PFSK-1 (cell line): ENCODE measurements around the gene CSH1.

Experiments used
- FOXP2 ChIP-seq: optimal IDR thresholded peaks from 2 replicates; pipeline ENCODE3; 2011; ENCODE audit warnings: borderline replicate concordance, control low read depth, inconsistent platforms; ENCODE audit not compliant: insufficient read depth; ENCODE audit errors: extremely low read length, extremely low read depth
- POLR2AphosphoS5 ChIP-seq: IDR thresholded peaks from 2 replicates; pipeline ENCODE4 v1.6.1; 2012; ENCODE audit warnings: low read depth, mild to moderate bottlenecking, control low read depth, low read length, moderate library complexity
- SIN3A ChIP-seq: IDR thresholded peaks from 2 replicates; pipeline ENCODE4 v1.6.1; 2012; ENCODE audit warnings: mild to moderate bottlenecking, low read length, moderate library complexity, borderline replicate concordance; ENCODE audit not compliant: insufficient read depth
- TAF1 ChIP-seq: IDR thresholded peaks from 2 replicates; pipeline ENCODE4 v1.6.1; 2012; ENCODE audit warnings: low read length, control low read depth, borderline replicate concordance; ENCODE audit not compliant: insufficient read depth

DNA sequence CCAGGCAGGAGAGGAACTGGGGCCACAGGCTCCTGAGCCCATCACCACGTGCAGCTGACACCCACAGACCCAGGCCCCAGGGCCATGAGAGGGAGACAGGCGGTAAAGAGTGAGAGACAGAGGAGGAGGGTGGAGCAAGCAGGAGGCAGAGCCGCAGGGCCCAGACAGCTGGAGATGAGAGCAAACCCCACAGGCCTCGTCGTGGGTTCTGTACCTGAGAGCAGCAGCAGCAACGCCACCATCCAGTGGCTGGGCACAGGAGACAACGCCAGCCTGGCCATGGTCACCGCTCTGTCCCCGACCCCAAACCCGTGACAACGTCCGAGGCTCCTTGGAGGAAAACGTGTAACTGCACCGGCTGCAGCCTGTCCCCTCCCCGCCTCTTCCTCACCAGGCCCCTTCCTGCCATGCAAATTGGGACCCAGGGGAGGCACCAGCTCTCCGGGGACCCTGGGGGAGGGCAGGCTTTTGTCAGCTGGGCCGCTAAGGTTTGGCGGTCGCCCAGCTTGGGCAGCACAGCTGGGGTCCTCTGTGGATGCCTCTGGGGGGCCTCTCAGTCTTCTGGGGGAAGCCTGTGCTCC is 35.7 kb upstream of the CSH1 start, which contains the start of gene CD79B:
- TF ChIP-seq POLR2AphosphoS5: no peak
- no peak for TF ChIP-seq SIN3A
- TF ChIP-seq TAF1: no peak
- no peak for TF ChIP-seq FOXP2
